ENCODE results near the gene FGF16. TPM values are rescaled to one million over a fixed set of nuclear protein-coding genes. Genes with fewer than 3 reads are reported as not detected.
"Not testable (repeated sequence)": the region's sequence is repeated elsewhere in the genome, so short reads cannot be mapped to it uniquely, and the experiment has no call there.

Gene FGF16
- total RNA-seq (2014; rRNA removed; shearing (Covaris generic)), result not detected in 2 replicates

DNA sequence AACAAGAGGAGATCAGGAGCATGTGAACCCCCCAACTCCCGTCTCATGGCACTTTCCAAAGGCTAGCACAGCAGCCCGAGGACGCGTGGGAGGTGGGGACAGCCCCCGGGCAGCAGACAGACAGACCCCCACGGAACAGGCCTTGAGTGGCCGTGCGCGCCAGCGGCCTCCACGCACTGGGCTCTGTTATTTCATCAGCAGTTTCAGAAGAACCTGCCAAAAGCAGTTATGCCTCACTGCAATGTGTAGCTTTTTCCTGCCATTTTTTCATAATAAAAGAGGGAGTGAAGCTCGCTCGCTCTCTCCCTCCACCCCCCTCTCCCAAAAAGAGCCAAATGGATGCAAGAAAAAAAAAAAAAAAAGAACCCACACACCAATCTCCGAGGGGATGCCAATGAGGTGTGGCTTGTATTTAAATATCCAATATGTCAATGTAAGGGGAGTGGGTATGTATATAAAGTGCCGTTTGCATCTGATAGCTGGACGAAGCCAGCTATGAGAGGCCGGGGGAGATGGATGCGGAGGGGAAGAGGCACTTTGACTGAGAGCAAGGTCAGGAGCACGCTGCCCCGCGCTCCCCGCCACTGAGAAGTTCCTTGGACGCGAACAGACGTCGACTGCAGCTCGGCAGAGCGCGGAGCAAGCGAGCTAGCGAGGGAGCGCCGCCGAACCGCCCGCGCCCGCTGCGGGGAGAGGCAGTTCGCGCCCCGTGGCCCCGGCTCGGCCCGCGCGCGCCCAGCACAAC, at the start of gene FGF16:
TSS of gene FGF16 (plus strand) at position 482 of the 745 bp plus-strand sequence. CDS start 286 bp downstream, outside the sequence.
- DNase-seq (ENCODE audit: low spot score), result no peak

DNA sequence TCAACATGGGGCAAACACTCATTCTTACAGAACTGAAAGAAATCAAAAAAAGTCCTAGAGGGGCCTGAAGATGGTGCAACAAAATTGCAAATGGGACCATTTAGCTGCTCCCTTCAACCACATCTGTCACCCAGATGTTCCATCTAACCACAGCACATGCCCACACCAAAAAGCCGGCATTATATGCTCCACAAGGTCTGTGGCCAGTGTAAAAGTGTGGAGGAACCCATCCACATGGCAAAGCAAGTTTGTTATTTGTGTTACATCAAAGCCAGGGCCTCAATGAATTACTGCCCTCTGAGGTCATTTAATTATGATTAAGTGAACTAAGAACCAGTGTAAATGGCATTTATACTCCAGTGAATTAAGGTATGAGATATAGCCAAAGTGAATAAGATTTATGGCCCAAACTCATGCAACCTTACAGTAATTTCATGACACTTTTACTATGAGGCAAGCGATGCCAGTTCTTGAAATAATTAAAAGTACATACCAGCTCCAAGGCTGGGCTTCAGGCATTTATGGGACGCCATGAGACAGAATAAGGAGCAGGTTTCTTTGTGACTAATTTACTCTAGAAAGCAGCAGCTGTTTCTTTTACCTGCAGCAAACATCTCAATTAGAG, 48.7 kb upstream of the FGF16 start:
- DNase-seq (ENCODE audit: low spot score), result no peak

DNA sequence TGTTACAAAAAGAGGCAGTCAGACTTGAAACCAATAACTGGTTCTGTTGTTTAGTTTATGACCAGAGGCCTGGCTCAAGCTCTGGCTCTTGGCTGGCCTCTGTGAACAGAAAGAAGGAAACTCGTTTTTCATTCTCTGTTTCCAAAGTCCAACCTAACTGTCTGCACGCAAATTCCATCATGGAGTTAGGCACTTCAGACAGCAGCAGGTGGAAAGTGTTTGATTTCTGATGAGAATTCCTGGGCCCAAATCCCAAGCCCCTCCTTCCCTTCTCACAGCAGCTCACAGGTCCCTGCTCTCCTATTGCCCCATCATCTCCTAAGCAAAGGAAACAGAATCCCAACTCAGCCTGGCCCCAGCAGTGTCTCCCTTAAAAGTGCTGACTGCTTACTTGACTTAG, 42.8 kb upstream of the FGF16 start:
- DNase-seq (ENCODE audit: low spot score), result no peak

DNA sequence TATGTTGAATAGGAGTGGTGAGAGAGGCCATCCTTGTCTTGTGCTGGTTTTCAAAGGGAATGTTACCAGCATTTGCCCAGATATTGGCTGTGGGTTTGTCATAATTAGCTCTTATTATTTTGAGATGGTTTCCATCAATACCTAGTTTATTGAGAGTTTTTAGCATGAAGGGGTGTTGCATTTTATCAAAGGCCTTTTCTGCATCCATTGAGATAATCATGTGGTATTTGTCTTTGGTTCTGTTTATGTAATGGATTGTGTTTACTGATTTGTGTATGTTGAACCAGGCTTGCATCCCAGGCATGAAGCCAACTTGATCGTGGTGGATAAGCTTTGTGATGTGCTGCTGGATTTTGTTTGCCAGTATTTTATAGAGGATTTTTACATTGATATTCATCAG, 39.4 kb upstream of the FGF16 start:
- DNase-seq (ENCODE audit: low spot score), result not testable (repeated sequence)

DNA sequence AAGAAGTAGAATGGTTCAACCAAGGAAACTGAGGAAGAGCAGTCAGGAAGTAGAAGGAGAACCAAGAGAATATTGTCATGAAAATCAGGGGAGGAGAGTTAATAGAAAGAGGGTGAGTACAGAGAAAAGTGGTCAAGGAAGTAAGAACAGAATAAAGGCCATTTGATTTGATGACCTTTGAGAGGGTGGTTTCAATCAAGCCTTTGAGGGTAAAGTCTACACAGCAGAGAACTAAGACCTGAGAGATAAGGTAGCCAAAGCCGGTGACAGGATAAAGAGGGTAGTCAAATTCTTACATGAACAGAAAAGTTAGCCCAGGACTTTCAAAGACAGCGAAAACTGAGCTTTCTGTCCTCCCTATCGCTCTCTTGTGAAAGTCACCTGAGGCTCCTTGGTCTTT, 34.6 kb upstream of the FGF16 start:
- DNase-seq (ENCODE audit: low spot score), result no peak

DNA sequence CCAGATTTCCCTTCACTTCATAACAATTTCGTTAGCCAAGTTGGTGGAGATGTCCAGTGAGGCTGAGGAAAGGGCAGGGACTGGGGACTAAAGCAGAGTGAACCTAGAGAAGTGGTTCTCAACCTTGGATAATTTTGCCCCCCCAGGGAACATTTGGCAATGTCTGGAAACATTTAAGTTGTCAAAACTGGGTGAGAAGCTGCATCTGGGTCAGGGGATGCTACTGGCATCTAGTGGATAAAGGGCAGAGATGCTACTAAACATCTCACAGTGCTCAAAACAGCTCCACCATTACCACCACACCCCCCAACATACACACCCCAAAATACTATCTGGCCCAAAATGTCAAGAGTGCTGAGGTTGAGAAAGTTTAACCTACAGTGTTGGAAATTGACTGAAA, 32.0 kb upstream of the FGF16 start:
- DNase-seq (ENCODE audit: low spot score), result no peak

DNA sequence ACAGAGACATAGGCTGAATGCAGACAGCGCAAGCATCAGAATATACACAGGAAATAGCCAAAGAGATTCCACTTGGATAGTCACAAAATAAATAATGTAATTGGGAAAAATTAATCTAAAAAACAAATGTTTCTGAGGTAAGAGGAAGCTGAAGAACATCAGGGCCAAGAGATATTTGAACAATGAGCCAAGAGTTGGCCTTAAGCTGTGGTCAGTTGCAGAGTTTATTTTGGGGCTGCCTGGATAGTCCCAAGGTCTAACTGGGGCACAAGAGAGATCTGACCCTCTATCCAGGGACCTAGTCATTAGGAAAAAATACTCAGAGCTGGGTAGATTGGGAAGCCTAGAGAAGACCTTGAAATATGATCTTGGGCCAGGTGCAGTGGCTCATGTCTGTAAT, 31.3 kb upstream of the FGF16 start:
- DNase-seq (ENCODE audit: low spot score), result no peak

DNA sequence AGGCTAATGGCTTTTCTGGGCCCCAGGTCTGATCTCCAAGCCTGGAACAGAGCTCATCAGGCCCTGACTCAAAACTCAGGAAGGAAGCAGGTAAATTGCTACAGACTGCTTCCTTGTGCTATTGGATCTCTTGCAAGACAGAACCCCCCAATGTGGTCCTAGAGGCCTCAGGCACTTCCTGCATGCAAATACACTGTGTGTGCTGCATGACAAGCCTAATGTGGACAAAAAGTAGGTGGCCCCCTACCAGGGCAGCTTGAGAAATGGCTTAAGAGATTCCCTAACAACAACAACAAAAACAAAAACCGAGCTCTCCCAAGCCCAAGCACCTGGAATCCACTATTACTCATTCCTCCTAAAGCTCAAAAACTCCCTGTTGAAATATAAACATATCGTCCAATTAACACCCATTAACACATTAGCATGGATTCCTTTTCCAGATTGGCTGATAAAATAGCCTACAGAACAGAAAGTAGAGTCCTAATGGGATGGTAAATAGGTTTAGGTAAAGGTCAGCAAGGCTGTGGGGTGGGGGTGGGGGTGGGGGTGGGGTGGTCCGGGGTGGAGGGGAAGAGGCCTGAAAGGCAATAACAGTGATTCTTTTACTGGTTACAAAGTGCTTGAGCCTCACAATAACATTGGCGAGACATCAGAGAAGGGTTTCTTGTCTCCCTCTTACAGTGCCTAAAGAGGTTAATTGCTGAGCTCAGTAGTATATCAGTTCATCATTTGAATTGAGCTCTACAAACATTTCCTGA, 24.1 kb upstream of the FGF16 start:
- no peak for DNase-seq (ENCODE audit: low spot score)

DNA sequence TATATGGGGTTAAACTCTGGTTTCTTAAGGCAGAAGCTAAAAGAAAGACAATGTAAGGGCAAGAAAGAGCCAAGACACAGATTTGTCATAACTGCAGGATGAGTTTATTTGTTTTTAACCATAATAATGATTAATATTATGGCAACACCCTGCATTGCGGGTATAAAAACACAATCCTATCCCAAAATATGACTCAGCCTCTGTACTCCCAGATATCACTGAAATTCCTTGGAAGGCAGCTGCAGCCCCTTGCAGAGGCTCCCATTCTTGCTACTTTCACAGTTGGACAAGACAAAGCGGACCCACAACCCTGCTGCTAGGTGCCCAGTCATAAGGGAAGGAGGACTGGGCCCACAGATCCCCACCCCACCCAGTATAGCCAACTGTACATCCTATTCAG, 20.4 kb upstream of the FGF16 start:
- DNase-seq (ENCODE audit: low spot score), result no peak

DNA sequence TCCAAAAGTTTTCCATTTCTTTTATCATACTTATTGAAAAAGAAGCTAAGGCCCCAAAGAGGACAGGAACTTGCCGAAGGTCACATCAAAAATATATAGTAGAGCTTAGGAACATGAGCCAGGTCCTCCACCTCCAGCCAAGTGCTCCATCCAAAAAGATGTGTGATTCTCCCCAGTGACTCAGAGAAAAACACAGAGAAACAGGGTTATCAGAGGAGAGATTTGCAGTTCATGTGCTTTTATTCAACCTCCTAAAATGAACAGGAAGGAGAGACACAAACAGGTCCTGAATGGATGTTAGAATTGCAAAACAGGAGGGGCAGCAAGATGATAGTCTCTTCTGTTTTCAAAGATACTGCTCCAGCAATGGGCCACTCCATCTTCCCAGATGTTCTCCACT, 19.6 kb upstream of the FGF16 start:
- no peak for DNase-seq (ENCODE audit: low spot score)

DNA sequence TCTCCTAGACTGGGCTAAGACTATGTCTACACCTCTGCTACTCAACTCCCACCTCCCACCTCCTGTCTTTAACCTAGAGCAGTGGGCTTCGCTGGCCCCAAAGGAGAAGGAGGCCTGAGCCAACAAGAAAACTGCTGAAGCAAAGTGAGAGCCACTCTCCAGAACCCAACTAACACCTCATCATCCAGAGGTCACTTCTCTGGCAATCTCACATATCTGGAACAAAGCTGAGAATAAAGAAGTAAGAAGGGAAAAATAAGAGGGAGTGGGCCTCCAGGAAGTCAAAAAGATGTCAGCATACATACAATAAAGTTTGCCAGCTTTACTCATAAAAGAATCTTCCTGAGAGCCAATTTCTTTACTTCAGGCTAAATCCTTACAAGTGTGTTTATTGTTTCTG, 18.6 kb upstream of the FGF16 start:
- no peak for DNase-seq (ENCODE audit: low spot score)

DNA sequence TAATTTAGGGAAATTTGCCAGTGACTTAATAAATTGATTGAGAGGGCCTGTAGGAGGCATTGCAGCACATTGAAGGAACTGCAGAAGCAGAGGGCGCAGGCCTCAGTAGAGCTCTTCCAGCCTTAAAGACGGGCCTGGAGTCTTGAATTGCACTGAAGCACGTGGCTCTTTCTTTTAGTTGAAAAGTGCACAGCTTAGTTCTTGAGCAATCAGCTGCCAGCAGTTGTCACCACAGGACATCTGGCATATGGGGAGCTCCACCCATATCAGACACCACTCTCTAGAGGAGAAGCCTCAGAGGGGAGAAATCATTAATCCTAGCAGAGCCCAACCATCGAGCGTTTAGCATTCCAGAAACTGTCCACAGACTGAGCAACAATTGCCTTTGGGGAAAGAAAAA, 16.0 kb upstream of the FGF16 start:
- peak; percentile 21 for DNase-seq (ENCODE audit: low spot score)

DNA sequence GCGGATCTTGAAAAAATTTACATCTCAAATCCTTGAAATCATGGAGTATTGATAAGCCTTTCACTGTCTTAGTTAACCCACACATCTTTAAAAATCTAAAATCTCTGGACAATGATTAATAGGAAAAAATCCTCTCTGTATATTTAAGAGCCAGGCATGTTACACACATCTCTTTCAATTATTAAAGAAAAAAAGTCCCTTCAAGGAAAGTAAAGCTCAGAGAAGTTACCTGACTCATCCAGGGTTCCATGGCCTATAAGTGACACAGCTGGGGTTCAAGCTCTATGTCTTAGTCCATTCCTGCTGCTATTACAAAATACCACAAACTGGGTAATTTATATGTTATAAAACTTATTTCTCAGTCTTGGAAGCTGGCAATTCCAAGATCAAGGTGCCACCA, 14.2 kb upstream of the FGF16 start:
- no peak for DNase-seq (ENCODE audit: low spot score)

DNA sequence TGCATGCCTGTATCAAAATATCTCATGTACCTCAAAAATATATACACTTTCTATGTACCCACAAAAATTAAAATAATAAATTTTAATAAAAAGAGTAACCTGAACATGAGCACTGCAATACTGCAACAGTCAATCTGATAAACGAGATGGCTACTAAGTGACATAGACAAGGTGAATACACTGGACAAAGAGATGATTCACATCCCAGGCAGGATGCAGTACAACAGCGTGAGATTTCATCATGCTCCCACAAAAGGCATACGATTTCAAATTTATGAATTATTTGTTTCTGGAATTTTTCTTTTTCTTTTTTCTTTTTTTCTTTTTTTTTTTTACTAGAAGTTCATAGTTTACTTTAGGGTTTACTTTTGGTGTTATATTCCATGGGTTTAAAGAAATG, 12.2 kb upstream of the FGF16 start:
- no peak for DNase-seq (ENCODE audit: low spot score)

DNA sequence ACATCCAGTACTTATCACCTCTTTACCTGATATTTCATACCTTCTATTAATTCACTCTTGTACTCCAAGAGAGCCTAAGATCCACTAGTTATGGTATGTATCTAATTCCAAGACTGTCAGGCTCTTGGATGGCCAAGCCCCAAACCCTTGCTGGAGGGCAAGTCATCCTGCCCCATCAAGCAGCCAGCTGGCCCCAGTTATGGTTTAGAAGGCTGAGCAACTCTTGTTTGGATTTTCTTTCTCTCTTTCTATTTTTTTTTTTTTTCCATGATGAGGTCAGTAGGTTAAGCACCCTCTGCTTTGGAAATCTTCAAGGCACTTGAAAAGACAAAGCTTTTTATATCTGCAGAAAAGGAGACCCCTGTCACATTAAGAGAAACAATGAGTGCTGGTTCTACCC, 10.9 kb upstream of the FGF16 start:
- no peak for DNase-seq (ENCODE audit: low spot score)

DNA sequence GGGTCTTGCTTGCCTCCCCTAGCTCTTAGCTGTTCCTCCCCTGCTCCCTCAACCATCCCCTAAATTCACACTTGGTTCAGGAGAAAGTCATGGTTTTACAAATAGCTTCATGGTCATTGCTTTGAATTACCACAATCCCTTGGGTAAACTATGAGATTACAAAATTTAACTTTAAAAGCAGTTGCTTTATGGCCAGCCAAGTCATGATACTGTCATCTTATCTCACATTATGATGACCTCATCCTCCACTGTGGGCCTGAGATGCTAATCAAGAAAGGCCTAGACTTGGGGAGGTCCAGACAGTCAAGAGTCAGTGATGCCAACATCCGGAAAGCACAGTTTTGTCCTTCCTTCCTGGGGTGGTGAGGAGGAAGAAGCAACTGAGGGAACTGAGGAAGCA, 10.5 kb upstream of the FGF16 start:
- DNase-seq (ENCODE audit: low spot score), result peak; percentile 3

DNA sequence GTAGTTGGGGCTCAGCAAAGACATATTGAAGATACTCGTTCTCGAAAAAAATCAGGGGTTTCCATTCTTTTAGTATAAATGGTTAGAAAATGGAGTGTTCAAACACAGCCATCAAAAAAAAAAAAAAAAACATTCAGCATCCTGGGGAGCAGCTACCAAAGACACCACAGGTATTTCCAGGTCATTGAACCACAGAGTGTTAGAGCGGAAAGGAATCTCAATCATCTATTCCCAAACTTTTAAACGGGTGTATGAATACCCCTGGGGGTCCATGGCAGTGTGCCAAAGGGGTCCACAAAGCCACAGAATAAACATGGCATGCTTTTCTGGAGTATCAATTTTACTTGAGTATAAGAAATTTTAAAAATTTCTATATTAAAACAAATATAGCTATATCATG, 6.9 kb upstream of the FGF16 start:
- DNase-seq (ENCODE audit: low spot score), result no peak

DNA sequence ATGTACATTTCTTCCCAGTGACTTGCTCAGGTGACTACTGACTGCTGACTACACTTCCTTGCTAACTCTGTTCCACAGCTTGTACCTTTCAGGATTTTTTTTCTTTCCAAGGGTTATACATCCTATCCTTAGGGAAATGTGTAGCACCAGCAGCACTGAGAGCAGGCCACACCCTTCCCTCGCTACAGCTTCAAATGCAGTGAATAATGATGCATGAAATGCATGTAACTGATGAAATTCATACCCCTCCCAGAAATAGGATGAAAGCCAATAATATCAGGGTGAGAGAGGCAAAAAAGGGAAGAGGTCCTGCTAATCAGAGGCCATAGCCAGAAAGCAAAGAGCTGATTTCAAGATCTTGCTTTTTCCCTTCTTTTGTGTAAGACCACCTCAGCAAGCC, 6.2 kb upstream of the FGF16 start:
- DNase-seq (ENCODE audit: low spot score), result no peak

DNA sequence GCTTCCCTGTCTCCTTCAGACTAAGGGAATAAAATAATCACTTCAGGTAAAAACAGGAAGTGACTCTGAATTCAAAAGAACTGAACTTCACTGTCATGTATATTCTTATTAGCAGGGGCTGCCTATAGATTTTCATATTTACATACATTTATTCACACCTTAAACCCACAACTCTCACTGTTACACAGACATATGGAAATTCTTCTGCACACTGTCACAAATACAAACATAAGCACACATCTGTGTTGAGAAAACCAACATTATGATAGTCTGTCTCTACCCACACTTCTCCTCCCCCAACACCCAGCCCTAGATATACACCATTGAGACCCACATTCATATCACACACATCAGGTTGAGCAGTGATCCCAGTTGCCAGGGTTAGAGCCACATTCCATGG, 5.7 kb upstream of the FGF16 start:
- DNase-seq (ENCODE audit: low spot score), result no peak

DNA sequence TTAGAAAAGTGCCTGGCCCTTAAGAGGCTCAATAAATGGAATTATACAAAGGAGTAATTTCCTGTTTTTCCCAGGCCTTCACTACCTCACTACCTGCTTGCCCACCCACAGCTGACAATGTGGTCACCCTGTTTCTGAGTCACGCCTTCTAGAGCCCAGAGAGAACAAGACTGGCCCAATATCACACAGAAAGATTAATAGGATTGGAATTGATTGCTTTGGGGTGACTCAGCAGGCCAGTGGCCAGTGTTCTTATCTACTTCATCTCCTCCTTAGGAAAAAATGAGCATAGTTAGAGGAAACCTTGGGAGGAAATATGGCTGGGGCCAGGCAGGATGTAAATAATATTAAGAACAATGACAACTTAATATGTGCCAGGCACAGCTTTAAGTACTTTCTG, 4.5 kb upstream of the FGF16 start:
- DNase-seq (ENCODE audit: low spot score), result peak; percentile 39

DNA sequence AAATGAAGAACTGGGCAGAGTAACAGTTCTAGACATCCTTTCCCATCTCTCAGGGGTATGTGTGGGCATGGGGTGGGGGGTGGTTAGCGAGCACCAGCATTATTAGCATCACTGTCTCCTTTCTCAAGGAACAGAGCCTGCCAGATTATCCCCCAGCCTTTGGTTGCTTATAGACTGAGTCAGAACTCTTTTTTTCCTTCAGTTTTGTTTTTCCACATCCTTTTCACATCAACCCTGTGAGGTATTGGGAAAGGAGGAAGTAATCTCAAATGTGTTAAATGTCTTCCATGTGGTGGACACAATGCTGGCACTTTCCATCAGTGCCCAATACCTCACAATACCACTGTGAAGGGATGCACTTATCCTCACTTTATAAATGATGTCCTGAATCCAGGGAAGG, 3.1 kb upstream of the FGF16 start:
- DNase-seq (ENCODE audit: low spot score), result no peak

DNA sequence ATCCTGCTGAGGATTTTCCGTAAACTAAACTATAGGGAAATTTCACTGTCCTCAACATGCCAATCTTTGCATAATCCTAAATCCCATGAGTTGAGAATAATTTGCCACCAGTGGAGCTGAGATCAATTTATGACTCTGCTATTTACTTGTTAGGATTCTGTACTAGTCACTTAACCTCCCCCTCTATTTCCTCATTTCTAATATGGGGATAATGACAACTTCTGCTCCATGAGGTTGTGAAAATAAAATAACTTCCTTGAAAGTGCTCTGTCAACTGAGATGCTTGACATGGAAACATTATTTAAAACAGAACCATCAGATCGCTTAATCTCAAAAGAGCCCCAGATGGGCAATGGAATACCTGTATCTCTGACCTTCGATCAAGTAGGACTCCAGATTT, 2.6 kb upstream of the FGF16 start:
- no peak for DNase-seq (ENCODE audit: low spot score)

DNA sequence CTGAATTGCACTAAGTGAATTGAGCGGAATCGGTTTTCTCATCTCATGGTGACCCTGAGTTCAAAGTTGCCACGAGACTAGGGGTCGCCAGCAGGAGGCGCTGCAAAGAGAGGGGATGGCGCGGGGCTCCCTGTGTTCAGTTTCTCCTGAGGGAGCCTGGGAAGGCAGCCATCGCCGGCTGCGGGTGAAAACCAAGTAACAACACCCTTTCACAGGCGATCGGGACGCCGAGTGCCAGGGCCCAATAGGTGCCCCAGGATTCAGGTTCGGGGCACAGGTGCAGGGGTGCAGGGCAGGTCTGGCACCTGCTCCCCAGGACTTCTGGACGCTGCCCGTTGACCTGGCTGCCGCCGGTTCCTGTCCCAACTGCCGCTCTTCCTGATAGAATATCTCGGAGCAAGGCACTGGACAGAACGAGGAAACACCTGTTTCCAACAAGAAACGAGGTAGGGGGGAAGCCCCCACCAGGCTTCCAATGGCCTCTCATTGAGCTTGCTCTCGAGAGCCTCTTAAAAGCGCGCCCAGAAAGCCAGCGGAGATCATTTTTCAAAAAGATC, 1.1 kb upstream of the FGF16 start:
- no peak for DNase-seq (ENCODE audit: low spot score)

Measured in H4 (cell line).